ENCODE results near the gene LRRC25.

- TF ChIP-seq, protein P1, sequence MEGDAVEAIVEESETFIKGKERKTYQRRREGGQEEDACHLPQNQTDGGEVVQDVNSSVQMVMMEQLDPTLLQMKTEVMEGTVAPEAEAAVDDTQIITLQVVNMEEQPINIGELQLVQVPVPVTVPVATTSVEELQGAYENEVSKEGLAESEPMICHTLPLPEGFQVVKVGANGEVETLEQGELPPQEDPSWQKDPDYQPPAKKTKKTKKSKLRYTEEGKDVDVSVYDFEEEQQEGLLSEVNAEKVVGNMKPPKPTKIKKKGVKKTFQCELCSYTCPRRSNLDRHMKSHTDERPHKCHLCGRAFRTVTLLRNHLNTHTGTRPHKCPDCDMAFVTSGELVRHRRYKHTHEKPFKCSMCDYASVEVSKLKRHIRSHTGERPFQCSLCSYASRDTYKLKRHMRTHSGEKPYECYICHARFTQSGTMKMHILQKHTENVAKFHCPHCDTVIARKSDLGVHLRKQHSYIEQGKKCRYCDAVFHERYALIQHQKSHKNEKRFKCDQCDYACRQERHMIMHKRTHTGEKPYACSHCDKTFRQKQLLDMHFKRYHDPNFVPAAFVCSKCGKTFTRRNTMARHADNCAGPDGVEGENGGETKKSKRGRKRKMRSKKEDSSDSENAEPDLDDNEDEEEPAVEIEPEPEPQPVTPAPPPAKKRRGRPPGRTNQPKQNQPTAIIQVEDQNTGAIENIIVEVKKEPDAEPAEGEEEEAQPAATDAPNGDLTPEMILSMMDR (IDR thresholded peaks at IDR 0.05) = no peak
- TF ChIP-seq EP300 (IDR thresholded peaks at IDR 0.05) (no peak), MAFK (IDR thresholded peaks at IDR 0.05; ENCODE audit: partially characterized antibody) (no peak), BHLHE40 (IDR thresholded peaks at IDR 0.05; ENCODE audit: low read depth, low read length) (no peak), POLR2A (IDR thresholded peaks at IDR 0.05; ENCODE audit: low read length) (no peak), HDAC2 (IDR thresholded peaks at IDR 0.05) (0 out of 2 replicates have a peak, but pooled peaks have one; percentile 55), FOSL2 (IDR thresholded peaks at IDR 0.05) (no peak), FOSL2 (CRISPR knock-in tag; IDR thresholded peaks at IDR 0.05) (no peak), CBX2 (IDR thresholded peaks at IDR 0.05; ENCODE audit: borderline replicate concordance, low read depth) (no peak), REST (IDR thresholded peaks at IDR 0.05) (no peak), JUN (IDR thresholded peaks at IDR 0.05) (peak in 1 of 2 experiments; percentile 27; a peak in 1 of 5 replicates), ZNF302 (CRISPR knock-in tag; IDR thresholded peaks at IDR 0.05) (no peak)
- TF ChIP-seq, protein P2, sequence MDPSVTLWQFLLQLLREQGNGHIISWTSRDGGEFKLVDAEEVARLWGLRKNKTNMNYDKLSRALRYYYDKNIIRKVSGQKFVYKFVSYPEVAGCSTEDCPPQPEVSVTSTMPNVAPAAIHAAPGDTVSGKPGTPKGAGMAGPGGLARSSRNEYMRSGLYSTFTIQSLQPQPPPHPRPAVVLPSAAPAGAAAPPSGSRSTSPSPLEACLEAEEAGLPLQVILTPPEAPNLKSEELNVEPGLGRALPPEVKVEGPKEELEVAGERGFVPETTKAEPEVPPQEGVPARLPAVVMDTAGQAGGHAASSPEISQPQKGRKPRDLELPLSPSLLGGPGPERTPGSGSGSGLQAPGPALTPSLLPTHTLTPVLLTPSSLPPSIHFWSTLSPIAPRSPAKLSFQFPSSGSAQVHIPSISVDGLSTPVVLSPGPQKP (IDR thresholded peaks at IDR 0.05; ENCODE audit: low read depth, low read length) = no peak
Measured at GRCh38 chr19:18388960-18389725, 8.3 kb downstream of the LRRC25 start.

Measured in A549 (cell line).